PC-9 (cell line): ENCODE results near the gene RBBP9. TPM values are rescaled to one million over a fixed set of nuclear protein-coding genes. Genes with fewer than 3 reads are reported as not detected.
"Not testable (repeated sequence)": the region's sequence is repeated elsewhere in the genome, so short reads cannot be mapped to it uniquely, and the experiment has no call there.

Experiments used
- BruUV-seq: library from RNA; stranded (reverse); fragments of 400-500 nt; replicated peaks from 2 replicates; lab custom pipeline; 2021; lab: Mats Ljungman, UMichigan
- CTCF ChIA-PET: fragments of 300-600 bp; sonication (Branson Sonifier 250); formaldehyde crosslinking; loops from one replicate; lab custom pipeline; 2022; ENCODE audit warnings: antibody characterized with exemption; lab: Charles Lee
- POLR2A ChIA-PET: fragments of 300-600 bp; sonication (Branson Sonifier 250); formaldehyde crosslinking; loops from one replicate; lab custom pipeline; 2022; ENCODE audit warnings: antibody characterized with exemption; ENCODE audit not compliant: unreplicated experiment; lab: Charles Lee
- DNase-seq, 2 experiments: peaks; one replicate each; pipeline versions ENCODE4 v3.0.0 to v3.0.0-alpha.2; 2015 to 2022; ENCODE audit warnings: mixed read lengths in 1 of 2
- H2AFZ ChIP-seq: fragments of 200-600 bp; sonication (generic); 2 replicates; pipeline ENCODE4 v1.8.1; 2017; ENCODE audit warnings: antibody characterized with exemption
- H3F3A ChIP-seq: fragments of 200-600 bp; sonication (generic); 2 replicates; pipeline ENCODE4 v1.8.1; 2017; ENCODE audit warnings: antibody characterized with exemption, mild to moderate bottlenecking, low read depth; ENCODE audit not compliant: insufficient read depth
- H3K27ac ChIP-seq: fragments of 200-600 bp; sonication (generic); 2 replicates; pipeline ENCODE4 v1.6.1; 2016; ENCODE audit warnings: mixed run types
- H3K27me3 ChIP-seq: fragments of 200-600 bp; sonication (generic); 2 replicates; pipeline ENCODE4 v1.6.1; 2016; ENCODE audit warnings: low read depth, mixed run types; ENCODE audit not compliant: insufficient read depth
- H3K36me3 ChIP-seq: fragments of 200-600 bp; sonication (generic); 2 replicates; pipeline ENCODE4 v1.6.1; 2016; ENCODE audit warnings: low read depth, mixed run types
- H3K4me1 ChIP-seq: fragments of 200-600 bp; sonication (generic); replicated peaks from 2 replicates; pipeline ENCODE4 v1.6.1; 2016; ENCODE audit warnings: mixed run types; ENCODE audit not compliant: insufficient read depth
- H3K4me2 ChIP-seq: fragments of 200-600 bp; sonication (generic); 2 replicates; pipeline ENCODE4 v1.6.1; 2017; ENCODE audit warnings: mixed run types
- H3K4me3 ChIP-seq: fragments of 200-600 bp; sonication (generic); 2 replicates; pipeline ENCODE4 v1.6.1; 2016; ENCODE audit warnings: mixed run types
- H3K79me2 ChIP-seq: fragments of 200-600 bp; sonication (generic); 2 replicates; pipeline ENCODE4 v1.6.1; 2017; ENCODE audit warnings: low read depth, mixed run types
- H3K9me2 ChIP-seq: fragments of 200-600 bp; sonication (generic); 2 replicates; pipeline ENCODE4 v1.8.1; 2017; ENCODE audit warnings: mild to moderate bottlenecking; ENCODE audit not compliant: insufficient read depth
- H3K9me3 ChIP-seq: fragments of 200-600 bp; sonication (generic); 2 replicates; pipeline ENCODE4 v1.8.1; 2016; ENCODE audit warnings: low read depth; ENCODE audit not compliant: insufficient read depth
- H4K20me1 ChIP-seq: fragments of 200-600 bp; sonication (generic); 2 replicates; pipeline ENCODE4 v1.8.1; 2017; ENCODE audit not compliant: insufficient read depth
- EZH2 ChIP-seq: fragments of 200-600 bp; sonication (generic); IDR thresholded peaks from 2 replicates; pipeline ENCODE4 v1.8.0; 2017; ENCODE audit warnings: antibody characterized with exemption, low read depth
- intact Hi-C: fragments of 100-400 bp; cut with micrococcal nuclease; formaldehyde crosslinking; loops from one replicate; pipeline ENCODE4 v1.10.0; 2022; ENCODE audit not compliant: unreplicated experiment
- total RNA-seq: library from RNA; stranded (reverse); gene quantifications from 2 replicates; pipeline ENCODE4 v1.2.3, GENCODE V29; 2021
- TF ChIP-seq, protein P1 (sequence below): fragments of 200-600 bp; sonication (generic); conservative IDR thresholded peaks from 2 replicates; pipeline ENCODE4 v1.6.1; 2017; ENCODE audit warnings: mixed run types, antibody characterized with exemption, mild to moderate bottlenecking, moderate library complexity

The RBBP9 gene
- total RNA-seq, 1 experiment from 2014 or later: 29.5 TPM

DNA sequence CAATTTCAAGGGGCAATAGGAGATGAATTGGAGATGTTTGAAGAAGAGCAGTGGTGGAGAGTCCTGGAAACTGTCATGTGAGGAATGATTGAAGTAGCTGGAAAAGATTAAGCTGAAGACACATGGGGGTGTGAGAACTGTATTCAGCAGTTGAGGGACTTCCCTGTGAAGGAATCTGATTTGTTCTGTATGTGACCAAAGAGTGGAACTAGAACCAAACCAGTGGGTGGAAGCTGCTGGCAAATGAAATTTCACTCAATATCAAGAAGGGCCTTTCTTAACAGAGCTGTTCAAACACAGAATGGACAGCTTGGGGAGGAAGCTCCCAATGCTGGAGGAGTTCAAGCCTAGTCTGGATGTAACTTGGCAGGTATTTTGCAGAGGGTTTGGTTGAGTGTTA is 32.0 kb upstream of the RBBP9 start:
- intact Hi-C loops: no loop called here

DNA sequence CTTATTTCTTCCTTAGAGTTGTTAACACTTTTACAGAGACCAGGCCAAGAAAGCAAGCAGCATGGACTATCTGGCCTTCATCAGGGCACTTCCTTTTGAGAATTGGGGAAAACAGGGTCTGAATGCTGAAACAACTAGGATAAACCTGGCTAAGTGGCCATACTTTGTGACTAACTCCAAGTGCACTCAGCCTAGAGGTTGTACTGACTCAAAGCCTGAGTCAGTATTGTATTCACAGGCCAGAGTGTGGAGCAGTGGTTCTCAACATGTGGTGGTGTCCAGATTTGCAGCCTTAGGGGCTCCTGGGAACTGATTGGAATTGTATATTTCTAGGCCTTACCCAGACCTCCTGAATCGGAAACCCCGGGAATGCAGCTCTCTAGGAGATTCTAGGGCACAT is 30.8 kb upstream of the RBBP9 start:
- no TSS peak for BruUV-seq
- Histone ChIP-seq H3K4me1 (peaks cover 17% of the 10 kb centered on the region), H2AFZ (no peak overlapping the region), H3K9me2 (no peaks in the 10 kb centered on the region), H3K27ac (no peak overlapping the region), H3K4me2 (no peak overlapping the region), H3K36me3 (peaks cover 36% of the 10 kb centered on the region), H4K20me1 (no peaks in the 10 kb centered on the region), H3K9me3 (no peaks in the 10 kb centered on the region), H3K27me3 (no peaks in the 10 kb centered on the region), H3K79me2 (no peaks in the 10 kb centered on the region), H3K4me3 (no peak overlapping the region), H3F3A (peaks cover 7% of the 10 kb centered on the region; the same call in 1 of the 2 replicates)
- intact Hi-C loops: no loop called here
- POLR2A ChIA-PET: no interaction called here
- CTCF ChIA-PET: no interaction called here
- no peak for TF ChIP-seq EZH2
- TF ChIP-seq, protein P1, sequence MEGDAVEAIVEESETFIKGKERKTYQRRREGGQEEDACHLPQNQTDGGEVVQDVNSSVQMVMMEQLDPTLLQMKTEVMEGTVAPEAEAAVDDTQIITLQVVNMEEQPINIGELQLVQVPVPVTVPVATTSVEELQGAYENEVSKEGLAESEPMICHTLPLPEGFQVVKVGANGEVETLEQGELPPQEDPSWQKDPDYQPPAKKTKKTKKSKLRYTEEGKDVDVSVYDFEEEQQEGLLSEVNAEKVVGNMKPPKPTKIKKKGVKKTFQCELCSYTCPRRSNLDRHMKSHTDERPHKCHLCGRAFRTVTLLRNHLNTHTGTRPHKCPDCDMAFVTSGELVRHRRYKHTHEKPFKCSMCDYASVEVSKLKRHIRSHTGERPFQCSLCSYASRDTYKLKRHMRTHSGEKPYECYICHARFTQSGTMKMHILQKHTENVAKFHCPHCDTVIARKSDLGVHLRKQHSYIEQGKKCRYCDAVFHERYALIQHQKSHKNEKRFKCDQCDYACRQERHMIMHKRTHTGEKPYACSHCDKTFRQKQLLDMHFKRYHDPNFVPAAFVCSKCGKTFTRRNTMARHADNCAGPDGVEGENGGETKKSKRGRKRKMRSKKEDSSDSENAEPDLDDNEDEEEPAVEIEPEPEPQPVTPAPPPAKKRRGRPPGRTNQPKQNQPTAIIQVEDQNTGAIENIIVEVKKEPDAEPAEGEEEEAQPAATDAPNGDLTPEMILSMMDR: no peak
- no peak for DNase-seq

More for the DNA sequence above, 32.0 kb upstream of the RBBP9 start:
- no TSS peak for BruUV-seq
- TF ChIP-seq EZH2: no peak
- TF ChIP-seq, protein P1: no peak
- Histone ChIP-seq H3K9me2 (no peaks in the 10 kb centered on the region), H2AFZ (no peak overlapping the region), H3K36me3 (peaks cover 43% of the 10 kb centered on the region), H3K27me3 (no peaks in the 10 kb centered on the region), H3K4me2 (no peak overlapping the region), H3K4me3 (no peak overlapping the region), H3F3A (peaks cover 4% of the 10 kb centered on the region; the same call in 1 of the 2 replicates), H3K4me1 (peaks cover 11% of the 10 kb centered on the region), H3K9me3 (no peaks in the 10 kb centered on the region), H3K79me2 (no peaks in the 10 kb centered on the region), H4K20me1 (no peaks in the 10 kb centered on the region), H3K27ac (no peak overlapping the region)
- CTCF ChIA-PET: no interaction called here
- POLR2A ChIA-PET: no interaction called here
- no peak for DNase-seq

DNA sequence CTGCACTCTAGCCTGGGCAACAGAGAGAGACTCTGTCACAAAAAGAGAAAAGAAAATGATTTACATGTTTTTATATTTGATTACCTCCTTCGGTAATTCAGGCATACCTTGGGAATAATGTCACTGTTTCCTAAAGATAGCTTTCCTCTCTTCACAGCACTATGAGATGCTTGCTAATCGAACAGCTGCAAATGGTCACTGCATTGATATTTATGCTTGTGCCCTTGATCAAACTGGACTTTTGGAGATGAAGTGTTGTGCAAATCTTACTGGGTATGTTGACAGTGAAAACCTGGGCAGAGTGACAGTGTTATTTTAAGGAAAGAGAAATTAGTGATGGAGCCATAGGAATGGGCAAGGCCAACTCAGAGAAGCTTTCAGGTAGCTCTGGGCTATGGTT is 30.3 kb upstream of the RBBP9 start:
- no peak overlapping the region for H2AFZ ChIP-seq
- peaks cover 17% of the 10 kb centered on the region for H3K4me1 ChIP-seq
- no peaks in the 10 kb centered on the region for H3K9me3 ChIP-seq
- H3K4me3 ChIP-seq: no peak overlapping the region
- TF ChIP-seq, protein P1: no peak
- no peak for TF ChIP-seq EZH2
- no peak overlapping the region for H3K4me2 ChIP-seq
- ChIA-PET POLR2A (no interaction called here), CTCF (interaction anchor here (0.6 kb wide), 1 partner anchor 11 kb away, joined by 7 read pairs; no protein-coding TSS in a partner anchor)
- no TSS peak for BruUV-seq
- no peaks in the 10 kb centered on the region for H4K20me1 ChIP-seq
- H3K79me2 ChIP-seq: no peaks in the 10 kb centered on the region
- H3K27me3 ChIP-seq: no peaks in the 10 kb centered on the region
- H3K36me3 ChIP-seq: peaks cover 36% of the 10 kb centered on the region
- intact Hi-C loops: no loop called here
- no peak for DNase-seq
- no peaks in the 10 kb centered on the region for H3K9me2 ChIP-seq
- H3F3A ChIP-seq: peaks cover 7% of the 10 kb centered on the region; the same call in 1 of the 2 replicates
- H3K27ac ChIP-seq: no peak overlapping the region

DNA sequence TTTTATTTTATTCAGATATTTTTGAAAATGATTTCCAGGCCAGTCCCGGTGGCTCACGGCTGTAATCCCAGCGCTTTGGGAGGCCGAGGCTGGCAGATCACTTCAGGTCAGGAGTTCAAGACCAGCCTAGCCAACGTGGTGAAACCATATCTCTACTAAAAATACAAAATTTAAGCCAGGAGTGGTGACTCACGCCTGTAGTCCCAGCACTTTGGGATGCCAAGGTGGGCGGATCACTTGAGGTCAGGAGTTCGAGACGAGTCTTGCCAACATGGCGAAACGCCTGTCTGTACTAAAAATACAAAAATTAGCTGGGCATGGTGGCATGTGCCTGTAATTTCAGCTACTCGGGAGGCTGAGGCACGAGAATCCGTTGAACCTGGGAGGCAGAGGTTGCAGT is 29.7 kb upstream of the RBBP9 start:
- H3K79me2 ChIP-seq, intact Hi-C loops, H3F3A ChIP-seq, H4K20me1 ChIP-seq, H3K9me2 ChIP-seq, BruUV-seq, POLR2A ChIA-PET, H3K4me3 ChIP-seq, H3K27ac ChIP-seq, DNase-seq, H3K4me2 ChIP-seq, H3K27me3 ChIP-seq, H2AFZ ChIP-seq, H3K9me3 ChIP-seq, CTCF ChIA-PET: not testable (repeated sequence)
- Histone ChIP-seq H3K36me3 (peaks cover 36% of the 10 kb centered on the region), H3K4me1 (peaks cover 17% of the 10 kb centered on the region)
